Naive B cell (primary cell): ENCODE results near the gene RBM15B. TPM values are rescaled to one million over a fixed set of nuclear protein-coding genes. Genes with fewer than 3 reads are reported as not detected.
"Not testable (repeated sequence)": the region's sequence is repeated elsewhere in the genome, so short reads cannot be mapped to it uniquely, and the experiment has no call there.

Source experiments
- ATAC-seq, 2 donors: fragments of 150-1000 bp; cut with Tn5 transposase; 2 replicates each; pipeline ENCODE4 v1.10.0; 2021; ENCODE audit warnings: low read depth in 2 of 2, mild to moderate bottlenecking in 2 of 2, moderate library complexity in 2 of 2
- DNase-seq: peaks from one replicate; pipeline ENCODE4 v3.0.0; 2022
- H3K27ac Mint-ChIP-seq, 6 donors: one replicate each; pipeline ENCODE4 v1.8.0; 2020 to 2022; ENCODE audit warnings: mild to moderate bottlenecking in 6 of 6, mixed read lengths in 6 of 6, moderate library complexity in 5 of 6, inconsistent platforms in 2 of 6
- H3K27me3 Mint-ChIP-seq, 3 donors: one replicate each; pipeline ENCODE4 v1.8.0; 2021 to 2022; ENCODE audit warnings: mixed read lengths in 3 of 3, mild to moderate bottlenecking in 1 of 3
- H3K36me3 Mint-ChIP-seq, 2 donors: one replicate each; pipeline ENCODE4 v1.8.0; 2020 to 2022; ENCODE audit warnings: mixed read lengths in 2 of 2, inconsistent platforms in 1 of 2, mild to moderate bottlenecking in 1 of 2
- H3K4me1 Mint-ChIP-seq, 3 donors: one replicate each; pipeline ENCODE4 v1.8.0; 2020 to 2022; ENCODE audit warnings: mixed read lengths in 3 of 3, inconsistent platforms in 1 of 3, mild to moderate bottlenecking in 1 of 3, moderate library complexity in 1 of 3
- H3K4me3 Mint-ChIP-seq, 8 donors: one replicate each; pipeline ENCODE4 v1.8.0; 2020 to 2022; ENCODE audit warnings: mild to moderate bottlenecking in 8 of 8, mixed read lengths in 8 of 8, moderate library complexity in 8 of 8, inconsistent platforms in 2 of 8
- H3K9me3 Mint-ChIP-seq, 7 donors: one replicate each; pipeline ENCODE4 v1.8.0; 2020 to 2022; ENCODE audit warnings: mixed read lengths in 7 of 7, mild to moderate bottlenecking in 5 of 7, inconsistent platforms in 2 of 7, moderate library complexity in 1 of 7
- polyA plus RNA-seq, 6 donors: library from polyadenylated mRNA; unstranded; fragments of 300-500 nt; fragmentation: Illumina TruSeq; gene quantifications; one replicate each; pipeline ENCODE4 v1.2.3, GENCODE V29; 2021; ENCODE audit warnings: low read depth in 6 of 6

RBM15B gene
- polyA plus RNA-seq, 6 donors from 2014 or later: 12.5 to 22.5 (median 14.5) TPM

DNA sequence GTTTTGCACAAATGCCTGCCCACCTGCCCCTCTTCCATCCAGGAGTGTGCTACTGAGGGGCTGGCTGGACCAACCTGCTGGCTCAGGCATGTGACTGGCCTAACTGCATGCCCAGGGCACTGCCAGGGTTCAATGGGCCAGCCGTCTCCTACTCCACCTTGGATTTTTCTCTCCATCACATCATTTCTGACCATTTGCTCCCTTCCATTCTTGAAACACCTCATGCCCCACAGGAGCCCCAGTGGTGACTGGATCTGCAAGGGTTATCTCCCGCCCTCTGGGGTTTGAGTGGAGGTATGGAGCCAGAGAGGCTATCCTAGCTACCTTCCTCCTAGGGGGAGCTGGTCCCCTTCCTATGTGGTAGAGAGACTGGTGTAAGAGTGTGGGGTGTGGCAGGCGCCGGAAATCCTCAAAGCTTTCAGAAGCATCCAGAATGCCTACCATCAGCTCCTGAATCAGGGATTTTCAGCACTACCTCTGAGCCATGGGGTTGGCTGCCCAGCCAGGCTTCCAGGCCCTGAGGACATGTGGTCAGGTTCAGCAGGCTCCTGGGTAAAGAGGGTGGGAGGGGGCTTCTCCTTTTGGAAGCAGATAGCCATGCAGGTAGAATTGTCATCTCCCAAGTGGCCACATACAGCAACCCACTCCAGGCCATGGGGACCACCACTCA is 8.9 kb upstream of the RBM15B start:
- Mint-ChIP-seq H3K27ac (peak overlapping the region in 1 of 6 donors; percentile 19), H3K4me3 (peak overlapping the region in 3 of 8 donors; percentile 29 to 91 (median 61)), H3K9me3 (no peaks in the 10 kb centered on the region), H3K4me1 (peaks cover 29 to 40% (median 36%) of the 10 kb centered on the region in 3 donors), H3K27me3 (peaks cover 13 to 19% (median 16%) of the 10 kb centered on the region in 3 donors), H3K36me3 (no peaks in the 10 kb centered on the region)
- DNase-seq: no peak
- no peak for ATAC-seq

DNA sequence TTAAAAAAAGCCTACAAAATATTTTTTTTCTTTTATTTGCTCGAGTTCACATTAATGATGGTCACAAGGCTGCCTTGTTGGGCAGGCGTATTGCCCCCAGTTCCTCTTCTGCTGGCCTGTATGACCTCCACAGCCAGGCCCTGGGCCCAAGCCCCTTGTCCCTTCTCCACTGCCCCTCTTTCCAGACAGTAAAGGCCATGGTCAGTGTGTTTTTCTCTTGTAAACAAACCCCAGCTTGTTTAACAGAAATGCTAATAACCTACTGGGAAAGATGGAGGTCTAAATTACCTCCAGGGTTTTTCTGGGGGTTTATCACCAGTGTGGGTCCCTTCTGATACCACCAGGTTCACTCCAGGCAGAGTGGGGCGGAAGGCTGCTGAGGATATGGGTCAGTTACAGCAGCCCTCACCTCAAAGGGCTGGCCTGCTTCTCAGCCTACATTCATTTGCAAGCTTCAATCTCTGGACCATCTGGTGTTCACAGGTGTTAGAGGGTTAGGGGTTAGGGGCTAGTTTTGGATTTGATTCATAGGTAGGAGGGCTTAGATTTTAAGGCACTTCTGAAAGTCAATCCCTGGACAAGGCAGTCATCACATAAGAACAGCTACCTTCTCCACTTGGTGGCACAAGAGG is 8.0 kb upstream of the RBM15B start:
- ATAC-seq (no peak), DNase-seq (no peak)
- Mint-ChIP-seq H3K27ac (peak overlapping the region in 3 of 6 donors; percentile 27 to 69 (median 62)), H3K36me3 (peaks cover 0 to 7% of the 10 kb centered on the region in 2 donors), H3K4me3 (peak overlapping the region in 7 of 8 donors; percentile 47 to 99 (median 91)), H3K27me3 (peaks cover 5 to 11% (median 9%) of the 10 kb centered on the region in 3 donors), H3K4me1 (peaks cover 34 to 49% (median 44%) of the 10 kb centered on the region in 3 donors), H3K9me3 (no peaks in the 10 kb centered on the region)

DNA sequence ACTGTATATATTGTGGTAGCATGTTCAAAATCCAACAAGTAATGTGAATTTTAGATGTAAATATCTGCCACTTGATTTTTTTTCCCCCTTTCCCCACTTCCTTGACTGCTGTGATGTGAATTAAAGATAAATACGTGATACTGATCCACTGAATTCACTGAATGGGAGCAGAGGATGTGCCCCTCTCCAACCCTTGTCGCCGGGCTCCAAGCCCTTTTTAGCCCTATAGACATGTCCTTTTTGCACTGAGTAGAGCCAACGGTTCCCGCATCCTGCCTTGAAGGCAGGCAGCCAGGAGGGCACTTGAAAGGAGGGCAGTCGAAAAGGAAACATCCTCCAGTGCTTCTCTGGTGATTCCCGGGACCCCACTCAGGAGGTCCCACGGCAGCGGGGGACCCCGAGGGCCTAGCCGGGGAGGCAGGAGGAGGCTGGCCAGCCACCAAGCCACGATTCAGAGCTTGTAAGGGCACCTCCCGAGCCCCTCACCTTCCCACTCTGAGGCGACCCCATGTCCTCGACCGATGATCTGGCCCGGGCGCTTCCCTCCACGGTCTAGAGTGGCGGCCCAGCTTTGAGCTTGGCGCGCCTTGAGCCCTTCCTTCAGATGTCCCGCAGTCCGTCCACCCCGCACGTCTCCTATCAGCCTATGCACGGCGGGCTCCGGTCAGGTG is 6.9 kb upstream of the RBM15B start:
- peaks cover 35 to 51% (median 46%) of the 10 kb centered on the region in 3 donors for H3K4me1 Mint-ChIP-seq
- H3K27me3 Mint-ChIP-seq: peaks cover 1 to 5% (median 3%) of the 10 kb centered on the region in 3 donors
- H3K9me3 Mint-ChIP-seq: no peaks in the 10 kb centered on the region
- ATAC-seq (peak in 1 of 2 donors; percentile 6), DNase-seq (no peak)
- H3K36me3 Mint-ChIP-seq: peaks cover 0 to 7% of the 10 kb centered on the region in 2 donors
- peak overlapping the region; percentile 86 to 100 (median 98) for H3K4me3 Mint-ChIP-seq
- H3K27ac Mint-ChIP-seq: peak overlapping the region; percentile 97 to 99 (median 98)

- H3K9me3 Mint-ChIP-seq: no peaks in the 10 kb centered on the region
- H3K27ac Mint-ChIP-seq: peak within 1 kb of the TSS; percentile 97 to 99 (median 98)
- ATAC-seq (peak; percentile 95), DNase-seq (peak; percentile 97)
- H3K36me3 Mint-ChIP-seq: peaks cover 0 to 7% of the 10 kb centered on the region in 2 donors
- peak within 1 kb of the TSS; percentile 86 to 100 (median 98) for H3K4me3 Mint-ChIP-seq
- H3K4me1 Mint-ChIP-seq: peaks cover 41 to 58% (median 49%) of the 10 kb centered on the region in 3 donors
- no peaks in the 10 kb centered on the region for H3K27me3 Mint-ChIP-seq
These were observed 6.2 kb upstream of the RBM15B start, which contains the start of gene MANF for GRCh38 chr3:51384726-51385473. Gene MANF, plus strand, starts transcription at chr3:51385291. Its CDS starts 52 bp downstream, at chr3:51385343.

DNA sequence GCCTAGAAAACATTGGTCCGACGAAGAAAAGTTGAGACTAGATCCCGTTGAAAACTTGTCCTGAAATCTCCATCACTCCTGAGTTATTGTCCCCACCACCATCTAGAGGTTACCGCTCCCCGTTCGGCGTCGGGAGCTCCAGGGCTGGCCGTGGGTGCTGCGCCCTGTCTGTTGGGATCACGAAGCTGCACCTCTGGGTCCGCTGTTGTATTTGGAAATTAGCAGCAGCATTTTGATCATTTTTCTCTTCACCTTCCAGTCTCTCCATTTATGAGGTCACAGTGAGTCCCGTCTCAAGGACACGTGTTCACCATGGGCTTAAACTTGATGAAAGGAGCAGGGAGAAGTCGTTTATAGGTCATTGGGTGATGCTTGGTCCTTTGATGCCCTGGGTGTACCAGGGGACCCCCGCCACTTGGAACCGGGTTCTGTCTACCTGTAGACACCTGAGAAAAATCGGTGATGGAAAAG is 5.4 kb upstream of the RBM15B start:
- H3K27ac Mint-ChIP-seq: peak overlapping the region; percentile 95 to 99 (median 98)
- H3K4me3 Mint-ChIP-seq: peak overlapping the region; percentile 86 to 100 (median 96)
- ATAC-seq (no peak), DNase-seq (no peak)
- H3K36me3 Mint-ChIP-seq: peaks cover 0 to 7% of the 10 kb centered on the region in 2 donors
- H3K9me3 Mint-ChIP-seq: no peaks in the 10 kb centered on the region
- no peaks in the 10 kb centered on the region for H3K27me3 Mint-ChIP-seq
- peaks cover 43 to 66% (median 52%) of the 10 kb centered on the region in 3 donors for H3K4me1 Mint-ChIP-seq

- Mint-ChIP-seq H3K4me1 (peaks cover 46 to 68% (median 54%) of the 10 kb centered on the region in 3 donors), H3K9me3 (no peaks in the 10 kb centered on the region), H3K27ac (peak overlapping the region; percentile 5 to 99 (median 98)), H3K27me3 (no peaks in the 10 kb centered on the region), H3K36me3 (peaks cover 0 to 7% of the 10 kb centered on the region in 2 donors), H3K4me3 (peak overlapping the region; percentile 86 to 100 (median 96))
- DNase-seq (no peak), ATAC-seq (no peak)
These were observed 4.8 kb upstream of the RBM15B start for GRCh38 chr3:51386159-51386851.

- Mint-ChIP-seq H3K27me3 (no peaks in the 10 kb centered on the region), H3K4me3 (peak overlapping the region in 7 of 8 donors; percentile 12 to 99 (median 95)), H3K4me1 (peaks cover 46 to 71% (median 54%) of the 10 kb centered on the region in 3 donors)
These were observed 4.2 kb upstream of the RBM15B start for GRCh38 chr3:51386852-51387229.

DNA sequence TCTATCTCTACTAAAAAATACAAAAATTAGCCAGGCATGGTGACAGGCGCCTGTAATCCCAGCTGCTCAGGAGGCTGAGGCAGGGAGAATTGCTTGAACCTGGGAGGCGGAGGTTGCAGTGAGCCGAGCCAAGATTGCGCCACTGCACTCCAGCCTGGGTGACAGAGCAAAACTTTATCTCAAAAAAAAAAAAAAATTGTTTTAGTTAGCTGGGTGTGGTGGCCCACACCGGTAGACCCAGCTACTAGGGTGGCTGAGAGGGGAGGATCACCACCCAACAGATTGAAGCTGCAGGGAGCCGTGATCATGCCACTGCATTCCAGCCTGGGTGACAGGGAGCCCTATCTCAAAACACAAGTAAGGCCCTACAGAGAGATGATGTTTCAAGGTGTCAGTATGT is 3.8 kb upstream of the RBM15B start:
- peaks cover 46 to 71% (median 54%) of the 10 kb centered on the region in 3 donors for H3K4me1 Mint-ChIP-seq
- H3K27me3 Mint-ChIP-seq, H3K36me3 Mint-ChIP-seq, DNase-seq, ATAC-seq, H3K9me3 Mint-ChIP-seq: not testable (repeated sequence)
- H3K27ac Mint-ChIP-seq: peak overlapping the region in 1 of 6 donors; percentile 82
- H3K4me3 Mint-ChIP-seq: peak overlapping the region in 2 of 8 donors; percentile 91 to 99

More at GRCh38 chr3:51386852-51387229, 4.2 kb upstream of the RBM15B start:
- Mint-ChIP-seq H3K36me3 (peaks cover 0 to 7% of the 10 kb centered on the region in 2 donors), H3K9me3 (no peaks in the 10 kb centered on the region), H3K27ac (peak overlapping the region in 3 of 6 donors; percentile 82 to 99 (median 98))
- no peak for ATAC-seq
- no peak for DNase-seq

GRCh38 chr3:51388286-51389029 is 2.6 kb upstream of the RBM15B start:
- Mint-ChIP-seq H3K9me3 (no peaks in the 10 kb centered on the region), H3K36me3 (peaks cover 0 to 7% of the 10 kb centered on the region in 2 donors), H3K27me3 (no peaks in the 10 kb centered on the region), H3K4me3 (peak overlapping the region in 4 of 8 donors; percentile 21 to 85 (median 49)), H3K27ac (peak overlapping the region in 1 of 6 donors; percentile 57), H3K4me1 (peaks cover 48 to 74% (median 64%) of the 10 kb centered on the region in 3 donors)
- no peak for DNase-seq
- ATAC-seq: no peak

- Mint-ChIP-seq H3K36me3 (peaks cover 5 to 7% of the 10 kb centered on the region in 2 donors), H3K9me3 (no peaks in the 10 kb centered on the region), H3K27me3 (no peaks in the 10 kb centered on the region), H3K4me1 (peaks cover 38 to 75% (median 60%) of the 10 kb centered on the region in 3 donors), H3K4me3 (peak overlapping the region in 6 of 8 donors; percentile 12 to 85 (median 34)), H3K27ac (peak overlapping the region in 3 of 6 donors; percentile 28 to 69 (median 59))
- DNase-seq: peak; percentile 50
- ATAC-seq: no peak
These were observed 1.5 kb upstream of the RBM15B start for GRCh38 chr3:51389423-51390183.
